GM18508 (cell line): ENCODE data around the gene VASH2.
"Not testable (repeated sequence)": the region's sequence is repeated elsewhere in the genome, so short reads cannot be mapped to it uniquely, and the experiment has no call there.

ENCODE experiments used
- ATAC-seq: cut with Tn5 transposase; IDR thresholded peaks from one replicate; pipeline ENCODE4 v1.9.1; 2021; ENCODE audit warnings: moderate number of reproducible peaks; ENCODE audit not compliant: insufficient read depth, unreplicated experiment

VASH2 gene

DNA sequence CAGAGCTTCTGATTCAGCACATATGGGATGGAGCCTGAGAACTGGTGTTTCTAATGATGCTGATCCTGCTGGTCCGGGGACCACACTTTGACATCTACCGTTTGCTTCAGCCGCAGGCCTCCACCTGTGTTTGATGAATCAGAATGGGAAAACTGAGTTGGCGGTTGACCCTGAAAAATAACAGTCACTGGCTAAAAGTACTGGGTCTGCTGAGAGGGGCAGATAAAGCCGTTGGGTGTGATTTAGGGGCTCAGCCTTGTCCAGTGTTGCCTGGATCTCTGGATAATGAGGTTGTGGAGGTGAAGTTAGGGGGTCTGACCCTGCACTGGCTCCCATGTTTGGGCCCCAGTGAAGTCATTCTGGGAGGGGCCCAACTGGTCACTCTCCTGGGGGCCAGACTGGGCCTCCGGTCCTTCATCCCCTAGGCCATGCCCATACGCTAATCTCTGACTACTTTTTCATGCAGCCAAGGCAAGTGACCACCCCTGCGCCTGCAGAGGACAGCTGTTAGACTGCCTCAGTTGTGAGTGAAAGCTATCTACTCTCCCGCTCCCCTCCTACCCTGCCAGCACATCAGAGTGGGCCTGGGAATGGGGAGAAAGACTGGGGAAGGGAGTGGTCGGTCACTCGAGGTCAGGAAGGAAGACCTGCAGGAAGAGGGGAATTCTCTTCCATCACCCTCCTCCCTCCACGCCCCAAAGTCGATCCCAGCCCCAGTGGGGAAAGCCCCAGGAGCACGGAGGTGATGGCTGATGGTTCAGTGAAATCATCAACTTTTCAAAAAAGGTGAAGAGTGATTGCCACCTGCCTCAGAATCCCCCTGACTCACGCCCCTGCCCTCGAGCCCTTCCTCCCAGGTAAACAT lies 27.7 kb downstream of the VASH2 start:
- ATAC-seq, result no peak

DNA sequence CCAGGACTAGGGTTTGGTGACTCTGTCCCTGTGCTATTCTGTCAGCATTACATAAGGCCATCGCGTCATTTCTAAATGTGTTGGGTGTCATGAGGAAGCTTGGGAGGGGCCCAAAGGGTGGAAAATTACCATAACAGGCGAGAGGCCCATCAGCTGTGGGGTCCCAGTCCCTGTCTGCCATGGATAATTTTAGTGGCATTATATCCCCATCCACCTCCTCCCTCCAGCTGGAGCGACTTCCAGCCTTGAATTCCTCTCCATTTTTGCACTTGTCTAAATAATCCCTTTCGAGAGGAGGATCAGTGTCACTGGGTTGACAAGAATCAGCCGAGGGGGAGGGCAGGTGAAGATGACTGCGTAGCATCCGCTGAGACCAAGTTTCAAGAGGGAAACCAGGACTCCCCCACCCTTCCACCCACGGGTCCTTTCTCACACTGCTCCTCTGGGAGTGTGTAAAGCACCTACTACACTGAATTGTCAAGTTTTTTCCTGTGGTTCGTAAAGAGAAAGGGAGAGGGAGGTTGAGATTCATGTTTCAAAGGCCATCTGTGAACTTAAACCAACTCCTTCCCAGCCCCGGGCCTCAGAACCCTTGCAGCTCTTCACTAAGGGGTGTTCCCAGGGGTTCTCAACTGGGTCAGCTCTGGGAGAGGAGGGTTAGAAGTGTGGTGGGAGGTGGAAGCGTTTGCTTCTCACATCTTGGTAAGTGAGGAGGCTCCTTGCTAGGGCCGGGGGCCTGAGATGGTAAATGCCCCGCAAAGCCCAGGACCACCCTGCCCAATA lies 29.2 kb downstream of the VASH2 start:
- no peak for ATAC-seq

DNA sequence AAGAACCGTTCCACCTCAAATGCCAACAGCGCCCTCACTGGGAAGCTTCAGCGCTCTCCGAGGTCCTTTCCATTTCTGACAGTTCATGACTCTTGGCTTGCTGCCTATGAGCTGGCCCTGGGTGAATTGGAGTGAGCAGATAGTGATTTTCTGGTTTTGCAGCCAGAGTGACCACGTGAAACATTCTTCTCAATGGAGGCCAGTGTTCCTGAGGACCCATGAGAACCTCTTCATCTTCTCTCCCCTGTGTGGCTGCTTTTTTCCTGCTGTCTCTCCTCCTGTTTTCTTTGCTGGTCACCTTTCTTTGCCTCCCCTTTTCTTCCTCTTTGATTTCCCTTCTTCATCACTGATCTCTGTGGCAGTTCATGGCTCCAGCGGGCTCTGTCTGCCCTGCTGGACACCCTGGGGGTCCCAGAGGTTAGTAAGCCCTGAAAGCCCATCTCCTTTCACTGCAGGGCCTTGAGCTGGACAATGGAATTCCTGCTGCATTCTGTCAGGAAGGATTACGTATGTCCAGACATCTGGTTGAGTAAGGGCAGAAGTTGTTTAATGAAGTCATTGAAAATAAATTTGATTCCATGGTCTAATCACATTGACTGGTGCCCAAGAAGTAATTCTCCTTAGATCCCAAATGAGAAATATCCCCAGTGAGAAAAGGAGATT lies 29.9 kb downstream of the VASH2 start:
- no peak for ATAC-seq

DNA sequence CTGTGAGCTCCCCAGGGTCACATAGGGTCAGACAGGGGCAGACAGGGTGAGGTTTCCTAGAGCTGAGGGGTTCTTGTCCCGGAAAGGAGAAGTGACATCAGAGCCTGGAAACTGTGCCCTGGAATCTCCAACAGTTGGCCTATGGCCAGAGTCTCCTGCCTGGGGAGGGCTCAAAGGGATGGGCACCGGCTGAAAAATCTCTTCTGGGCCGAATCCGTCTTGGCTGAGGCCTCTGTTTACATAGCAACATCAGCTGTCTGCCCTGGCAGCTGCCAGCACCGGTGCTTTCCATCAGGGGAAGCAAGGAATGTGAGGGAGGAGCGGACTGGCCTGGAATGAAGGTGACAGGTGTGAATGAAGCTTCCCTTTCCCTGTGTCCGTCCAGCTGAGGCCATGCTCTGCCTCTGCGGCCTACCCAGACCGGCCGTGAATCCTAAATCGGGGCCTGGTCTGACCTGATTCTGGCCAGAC lies 30.7 kb downstream of the VASH2 start:
- ATAC-seq, result no peak

DNA sequence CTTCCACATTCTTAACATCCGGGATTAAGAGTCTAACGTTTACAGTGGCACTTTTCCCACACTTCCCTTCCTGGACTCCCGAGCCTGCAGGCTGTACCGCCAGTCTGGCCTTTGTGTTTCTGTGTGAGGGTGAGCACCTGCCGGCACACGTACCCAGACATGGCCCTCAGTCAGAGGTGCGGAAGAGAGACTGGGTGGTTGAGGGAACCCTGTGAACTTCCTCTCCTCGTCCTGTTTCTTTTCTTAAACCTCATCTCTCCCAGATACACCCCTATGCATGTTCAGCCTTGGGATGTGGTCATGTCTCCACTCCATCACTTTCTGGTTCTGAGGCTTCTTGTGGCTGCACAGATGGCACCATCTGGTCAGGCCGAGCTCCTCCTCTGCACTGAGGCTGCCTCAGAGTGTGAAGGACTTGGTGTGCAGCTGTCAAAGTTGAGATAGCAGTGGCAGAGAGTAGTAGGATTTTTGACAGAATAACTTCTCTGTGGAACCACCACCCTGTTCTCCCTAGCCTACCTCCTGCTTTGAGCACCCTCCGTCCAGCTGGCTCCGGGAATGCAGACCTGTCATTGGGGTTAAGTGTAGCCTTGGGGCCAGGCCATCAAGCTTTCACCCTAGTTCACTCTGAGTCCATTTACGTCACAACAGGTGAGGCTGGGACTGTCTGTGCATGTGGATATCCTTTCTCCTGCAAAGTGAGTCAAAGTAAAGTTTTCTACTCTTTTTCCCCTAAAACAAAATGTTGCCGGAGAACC lies 31.4 kb downstream of the VASH2 start:
- no peak for ATAC-seq

DNA sequence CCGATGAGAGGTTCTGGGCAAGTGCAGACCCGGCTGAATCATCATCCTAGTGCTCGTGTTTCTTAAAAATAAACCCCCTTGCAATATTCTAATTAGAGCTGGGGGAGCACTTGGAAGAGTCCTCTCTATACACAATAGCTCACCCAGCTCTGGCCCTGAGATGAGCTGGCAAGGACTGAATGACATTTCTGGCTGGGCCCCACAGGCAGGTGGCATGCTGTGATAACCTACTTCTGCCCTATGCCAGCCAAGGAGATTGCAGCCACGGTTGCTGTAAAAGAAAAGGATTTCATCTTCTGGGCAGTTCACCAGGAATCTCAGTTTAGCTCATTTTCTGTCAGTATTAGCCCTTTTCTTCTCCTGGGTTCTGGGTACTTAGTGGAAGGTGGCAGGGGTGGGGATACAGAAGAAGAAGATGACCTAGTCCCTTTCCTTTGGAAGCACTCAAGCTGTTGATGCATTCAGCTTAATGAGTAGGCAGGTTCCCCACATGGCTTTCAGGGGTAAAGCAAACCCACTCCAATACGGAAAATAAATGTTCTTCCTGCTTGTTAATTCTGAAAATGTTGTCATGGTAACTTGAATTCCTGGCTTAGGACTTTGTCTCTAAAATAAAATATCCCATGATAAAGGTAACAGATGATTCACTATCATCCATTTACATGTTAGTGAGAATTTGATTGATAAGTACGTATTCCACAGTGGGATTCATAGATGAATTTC lies 32.2 kb downstream of the VASH2 start:
- no peak for ATAC-seq

DNA sequence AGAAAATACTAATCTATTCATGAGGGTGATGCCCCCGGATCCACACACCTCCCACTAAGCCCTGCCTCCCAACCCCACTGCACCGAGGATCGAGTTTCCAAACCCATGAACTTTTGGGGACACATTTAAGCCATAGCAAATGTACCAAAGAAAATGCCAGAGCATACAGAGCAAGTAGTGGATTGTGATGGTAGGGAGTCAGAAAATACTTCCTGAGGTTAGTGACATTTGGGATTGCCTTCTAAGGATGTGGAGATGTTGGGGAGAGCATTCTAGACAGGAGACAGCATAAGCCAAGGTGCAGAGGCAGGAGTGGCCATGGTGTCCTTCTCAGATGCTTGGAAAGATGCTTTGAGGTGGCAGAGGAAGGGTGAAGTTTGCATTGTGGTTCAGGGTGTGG lies 33.1 kb downstream of the VASH2 start:
- no peak for ATAC-seq

DNA sequence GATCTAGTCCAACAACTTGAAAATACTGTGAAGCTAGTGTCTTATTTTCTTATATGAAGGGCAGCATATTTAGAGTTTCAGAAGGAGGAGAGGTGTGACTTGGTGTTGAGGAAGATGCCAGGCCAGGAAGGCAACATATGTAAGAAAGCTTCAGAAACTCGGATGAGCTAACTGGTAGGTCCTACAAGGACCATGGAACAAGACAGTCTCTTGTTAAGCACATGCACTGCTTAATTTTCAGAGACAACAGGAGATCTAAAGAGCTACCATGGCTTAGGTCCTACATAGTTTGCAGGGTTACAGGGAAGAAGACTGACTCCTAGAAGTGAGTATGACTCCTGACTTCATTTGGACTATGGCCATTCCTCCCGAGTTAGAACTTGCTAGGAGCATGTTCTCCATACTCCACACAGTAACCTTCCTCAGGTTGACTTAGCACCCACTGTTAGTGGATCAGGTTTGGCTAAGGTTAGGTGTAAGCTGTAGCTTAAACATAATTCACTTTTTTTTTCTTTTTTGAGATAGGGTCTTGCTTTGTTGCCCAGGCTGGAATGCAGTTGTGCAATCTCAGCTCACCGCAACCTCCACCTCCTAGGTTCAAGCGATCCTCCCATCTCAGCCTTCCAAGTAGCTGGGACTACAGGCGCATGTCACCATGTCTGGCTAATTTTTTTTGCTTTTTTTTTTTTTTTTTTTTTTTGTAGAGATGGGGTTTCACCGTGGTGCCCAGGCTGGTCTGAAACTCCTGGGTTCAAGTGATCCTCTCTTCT lies 34.4 kb downstream of the VASH2 start:
- no peak for ATAC-seq

DNA sequence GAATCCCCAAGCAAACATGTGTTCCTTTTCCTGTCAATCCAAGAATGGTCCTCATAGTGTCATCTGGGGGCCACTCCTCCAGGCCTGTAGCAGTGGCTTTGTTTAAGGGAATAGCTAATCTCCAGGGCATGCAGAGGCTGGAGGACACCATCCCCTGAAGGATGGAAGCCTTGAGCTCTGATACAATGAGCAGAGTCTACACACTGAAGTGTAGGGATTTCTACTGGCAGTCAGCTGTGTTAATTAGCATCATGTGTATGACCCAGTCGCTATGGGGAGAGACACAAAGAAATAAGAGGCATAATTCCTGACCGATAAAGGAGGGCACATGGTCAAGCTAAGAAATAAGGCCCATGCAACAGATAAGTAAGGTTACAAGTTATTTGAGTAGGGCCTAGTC lies 36.2 kb downstream of the VASH2 start:
- no peak for ATAC-seq

DNA sequence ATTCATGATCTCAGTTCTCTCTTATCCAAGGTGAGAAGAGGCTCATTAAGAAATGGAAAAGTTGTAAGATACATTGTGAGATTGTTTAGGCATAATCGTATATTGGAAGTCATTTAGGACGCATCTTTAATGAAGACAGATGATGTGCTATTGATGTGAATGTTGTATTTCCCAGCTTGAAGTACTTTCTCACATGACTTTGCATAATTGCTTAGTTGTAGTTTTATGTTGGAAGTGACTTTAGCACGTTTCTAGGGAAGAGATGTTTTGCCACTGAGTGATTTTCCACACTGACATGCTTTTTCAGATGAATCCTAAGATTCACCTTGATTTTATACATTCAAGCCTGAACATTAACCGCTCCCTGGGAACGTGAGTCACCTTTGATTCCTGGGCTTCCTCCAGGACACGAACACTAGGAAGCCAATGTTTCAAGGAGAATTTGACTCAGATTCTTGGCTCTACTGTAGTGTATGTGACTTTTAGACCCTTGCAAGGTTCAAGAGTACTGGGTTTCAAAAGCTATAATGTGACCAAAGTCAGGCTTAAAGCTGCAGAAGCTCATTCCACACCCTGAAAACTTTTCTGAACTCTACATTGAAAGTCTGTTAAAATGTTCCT lies 37.5 kb downstream of the VASH2 start:
- ATAC-seq, result no peak

DNA sequence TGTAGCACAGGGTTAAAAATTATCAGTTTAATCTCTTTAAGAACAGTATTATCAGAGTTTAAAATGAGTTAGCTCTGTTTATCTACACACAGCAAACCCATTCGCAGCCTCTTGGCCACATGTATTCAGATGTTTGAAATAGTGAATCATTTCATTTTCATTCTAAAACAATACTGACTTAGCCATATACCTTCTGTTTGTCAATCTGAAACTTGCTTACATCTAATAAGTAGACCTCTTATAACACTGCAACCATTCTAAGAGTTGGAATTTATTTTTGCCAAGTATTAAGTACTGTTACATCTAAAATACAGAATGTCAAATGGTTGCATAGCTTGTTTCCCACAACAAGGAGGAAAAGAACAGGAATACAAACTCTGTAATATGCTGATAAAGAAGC lies 39.9 kb downstream of the VASH2 start:
- no peak for ATAC-seq

DNA sequence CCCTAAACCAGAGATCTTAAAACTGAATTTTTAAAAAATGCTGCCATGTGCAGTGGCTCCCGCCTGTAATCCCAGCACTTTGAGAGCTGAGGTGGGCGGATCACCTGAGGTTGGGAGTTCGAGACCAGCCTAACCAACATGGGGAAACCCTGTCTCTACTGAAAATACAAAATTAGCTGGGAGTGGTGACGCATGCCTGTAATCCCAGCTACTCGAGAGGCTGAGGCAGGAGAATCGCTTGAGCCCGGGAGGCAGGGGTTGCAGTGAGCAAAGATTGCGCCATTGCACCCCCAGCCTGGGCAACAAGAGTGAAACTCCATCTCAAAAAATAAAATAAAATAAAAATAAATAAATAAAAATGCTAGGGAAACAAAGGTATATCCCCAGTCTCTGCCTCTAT lies 43.6 kb downstream of the VASH2 start:
- not testable (repeated sequence) for ATAC-seq

DNA sequence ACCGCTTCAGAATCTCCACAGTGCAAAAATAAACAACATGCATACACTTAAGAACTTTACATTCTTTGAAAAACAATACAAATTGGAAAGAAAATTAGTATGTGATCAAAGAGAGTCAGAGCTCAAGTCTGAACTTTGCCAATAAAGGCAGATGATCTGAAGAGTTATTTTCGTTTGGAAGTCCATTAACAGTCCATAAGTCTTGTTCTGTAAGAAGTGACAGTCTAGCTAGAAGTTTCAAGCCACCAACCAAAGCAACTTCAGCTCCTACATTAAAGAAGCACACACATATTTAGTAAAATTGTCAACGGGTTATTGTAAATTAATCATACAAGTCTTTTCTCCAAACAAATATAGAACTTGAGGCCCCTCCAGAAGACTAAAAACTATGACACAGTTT lies 44.6 kb downstream of the VASH2 start:
- no peak for ATAC-seq

DNA sequence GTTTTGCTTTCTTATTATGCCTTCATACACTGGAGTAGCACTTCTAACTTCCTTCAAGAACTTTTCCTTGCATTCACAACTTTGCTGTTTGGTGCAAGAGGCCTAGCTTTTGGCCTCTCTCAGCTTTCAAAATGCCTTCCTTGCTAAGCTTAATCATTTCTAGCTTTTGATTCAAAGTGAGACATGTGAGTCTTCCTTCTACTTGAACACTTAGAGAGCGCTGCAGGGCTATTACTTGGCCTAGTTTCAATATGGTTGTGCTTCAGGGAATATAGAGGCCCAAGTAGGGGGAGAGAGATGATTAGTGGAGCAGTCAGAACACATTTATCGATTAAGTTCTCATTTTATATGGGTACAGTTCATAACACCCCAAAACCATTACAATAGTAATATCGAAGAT lies 52.9 kb downstream of the VASH2 start:
- no peak for ATAC-seq

DNA sequence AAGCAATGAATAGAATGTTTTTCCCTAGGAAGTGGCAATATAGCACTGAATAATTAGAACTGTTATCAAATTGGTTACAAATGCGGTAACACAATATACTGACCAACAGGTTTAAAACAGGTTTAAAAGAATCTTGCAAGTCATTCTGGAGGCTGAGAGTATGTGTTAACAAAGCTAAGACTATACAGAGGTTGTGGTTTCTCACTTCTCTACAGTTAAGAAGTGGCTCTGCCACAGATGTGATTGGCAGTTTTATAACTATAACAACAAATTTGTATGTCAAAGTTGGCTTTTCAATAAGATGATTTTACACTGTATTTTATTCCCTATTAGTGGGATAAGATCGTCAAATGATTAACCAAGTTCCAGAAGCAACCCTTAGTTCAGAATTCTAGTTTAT lies 58.2 kb downstream of the VASH2 start:
- ATAC-seq, result peak; percentile 64

DNA sequence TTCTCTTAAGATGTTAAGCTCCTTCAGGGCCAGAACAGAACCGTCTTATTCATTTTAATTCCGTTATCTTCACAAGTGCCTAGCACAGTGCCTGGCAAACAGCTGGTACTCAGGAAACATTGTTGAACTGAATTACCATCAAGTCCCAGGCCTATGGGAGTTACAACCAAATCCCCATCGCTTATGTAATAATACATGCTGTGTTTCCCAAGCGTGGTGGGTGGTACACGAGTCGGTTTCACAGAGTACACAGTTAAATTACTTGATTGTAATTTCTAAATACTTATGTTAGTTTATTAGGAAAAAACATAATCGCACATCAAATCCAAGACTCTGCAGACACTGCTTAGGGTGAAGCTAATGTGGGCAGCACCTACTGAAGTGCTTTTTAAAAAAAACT lies 64.3 kb downstream of the VASH2 start:
- ATAC-seq, result no peak

DNA sequence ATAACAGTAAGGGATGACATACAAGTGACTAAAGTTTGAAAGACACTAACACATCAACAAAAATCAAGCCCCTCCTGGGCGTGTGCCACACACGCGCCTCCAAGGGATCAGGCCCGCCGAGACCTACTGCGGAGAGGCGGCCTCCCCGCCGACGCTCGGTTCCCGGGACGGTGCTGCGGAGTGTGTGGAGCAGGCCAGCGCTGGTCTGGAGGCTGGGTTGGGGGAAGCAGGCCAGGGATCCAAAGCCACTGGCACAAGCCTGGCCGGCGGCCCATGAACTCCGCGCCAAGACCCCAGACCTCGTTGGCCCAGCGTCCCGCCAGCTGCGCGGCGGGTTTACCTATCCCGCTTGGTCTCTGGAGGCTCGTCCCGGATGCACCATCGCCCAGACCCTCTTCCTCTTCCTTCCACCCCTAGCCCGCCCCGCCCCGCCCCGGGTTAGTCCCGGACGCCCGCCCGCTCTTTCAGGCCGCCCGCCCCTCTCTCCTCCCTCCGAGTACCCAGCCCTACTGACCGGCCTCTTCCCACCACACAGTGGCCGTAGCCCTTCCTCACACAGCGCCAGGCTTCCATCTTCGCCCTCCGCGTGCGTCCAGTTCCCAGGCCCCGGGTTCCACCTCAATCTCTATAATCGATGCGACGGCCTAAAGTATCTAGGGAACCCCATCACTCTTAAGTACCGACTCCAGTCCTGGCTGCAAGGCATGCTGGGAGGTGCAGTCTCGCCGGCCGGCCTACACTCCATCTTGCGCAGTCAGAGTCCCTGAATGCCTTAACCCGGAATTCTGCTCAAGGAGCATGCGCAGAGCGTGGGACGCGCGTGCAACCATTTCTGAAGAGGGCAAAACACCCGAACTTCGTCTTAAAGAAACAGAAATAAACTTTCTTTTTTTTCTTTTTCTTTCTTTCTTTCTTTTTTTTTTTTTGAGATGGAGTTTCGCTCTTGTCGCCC lies 65.0 kb downstream of the VASH2 start, which contains the start of gene ANGEL2:
TSS of gene ANGEL2 (minus strand) at position 769 of the 952 bp plus-strand sequence. CDS start at position 573, 196 bp downstream.
- ATAC-seq, result peak; percentile 80
